GM12878 (cell line): ENCODE results near the gene MTMR10. TPM values are rescaled to one million over a fixed set of nuclear protein-coding genes. Genes with fewer than 3 reads are reported as not detected.

Source experiments
- ATAC-seq: fragments of 200-7000 bp; cut with Tn5 transposase; 3 replicates; pipeline ENCODE4 v1.9.1; 2020; ENCODE audit warnings: mild to moderate bottlenecking, moderate library complexity
- BruUV-seq: library from RNA; stranded (reverse); fragments of 400-500 nt; replicated peaks from 2 replicates; lab custom pipeline; 2021; lab: Mats Ljungman, UMichigan
- CTCF ChIA-PET: fragments of 300-600 bp; sonication (Branson Sonifier 250); formaldehyde crosslinking; extraction: SDS; loops from one replicate; lab custom pipeline; 2021; ENCODE audit warnings: inconsistent platforms; lab: Yijun Ruan, JAX
- POLR2A ChIA-PET: fragments of 350-600 bp; formaldehyde crosslinking; extraction: SDS; loops from one replicate; lab custom pipeline; 2021; ENCODE audit warnings: inconsistent platforms; lab: Charles Lee
- RAD21 ChIA-PET: fragments of 300-600 bp; sonication (Branson Sonifier 250); formaldehyde crosslinking; loops from one replicate; lab custom pipeline; 2023; ENCODE audit warnings: antibody characterized with exemption; ENCODE audit not compliant: unreplicated experiment; lab: Charles Lee
- SMC1A ChIA-PET: fragments of 300-600 bp; sonication (Branson Sonifier 250); formaldehyde crosslinking; loops from one replicate; lab custom pipeline; 2023; ENCODE audit not compliant: unreplicated experiment, uncharacterized antibody; lab: Charles Lee
- DNase-seq: peaks from one replicate; pipeline ENCODE4 v3.0.0-alpha.2; 2011; ENCODE audit warnings: low read depth, low spot score
- FAIRE-seq: peaks from 3 replicates; lab custom pipeline; 2011; peaks lifted over from hg19 to GRCh38; lab: Jason Lieb, UNC
- H2AFZ ChIP-seq: 2 replicates; pipeline ENCODE4 v1.6.0; 2011; ENCODE audit warnings: low read depth, low read length, control low read depth; ENCODE audit not compliant: control insufficient read depth
- H3K27ac ChIP-seq: 2 replicates; pipeline ENCODE4 v1.5.1; 2011; ENCODE audit warnings: control low read depth; ENCODE audit not compliant: control insufficient read depth, insufficient read depth
- H3K27me3 ChIP-seq, 2 experiments: replicated peaks in 1 of 2; 2 replicates each; pipeline versions ENCODE4 v1.6.0 to v1.6.1; 2011; ENCODE audit warnings: low read length in 1 of 2; ENCODE audit not compliant: control insufficient read depth in 2 of 2, insufficient read depth in 2 of 2
- H3K36me3 ChIP-seq, 2 experiments: 2 replicates each; pipeline ENCODE4 v1.5.1; 2011; ENCODE audit warnings: low read length in 1 of 2; ENCODE audit not compliant: control insufficient read depth in 2 of 2, insufficient read depth in 2 of 2
- H3K4me1 ChIP-seq: 2 replicates; pipeline ENCODE4 v1.6.1; 2011; ENCODE audit warnings: mild to moderate bottlenecking, low read length, moderate library complexity, mixed read lengths; ENCODE audit not compliant: control insufficient read depth, insufficient read depth
- H3K4me2 ChIP-seq: 2 replicates; pipeline ENCODE4 v1.6.0; 2011; ENCODE audit warnings: control low read depth; ENCODE audit not compliant: control insufficient read depth, insufficient read depth
- H3K4me3 ChIP-seq: fragments of 200-600 bp; sonication (generic); 2 replicates; pipeline ENCODE4 v1.5.1; 2016
- H3K79me2 ChIP-seq: 2 replicates; pipeline ENCODE4 v1.6.0; 2011; ENCODE audit warnings: low read length; ENCODE audit not compliant: control insufficient read depth, insufficient read depth
- H3K9ac ChIP-seq: 2 replicates; pipeline ENCODE4 v1.8.0; 2011; ENCODE audit warnings: low read length, control low read depth, mixed read lengths; ENCODE audit not compliant: control insufficient read depth, insufficient read depth
- H3K9me3 ChIP-seq: replicated peaks from 3 replicates; pipeline ENCODE4 v1.5.1; 2011; ENCODE audit warnings: mild to moderate bottlenecking, low read length; ENCODE audit not compliant: control insufficient read depth, insufficient read depth
- H4K20me1 ChIP-seq: 2 replicates; pipeline ENCODE4 v1.6.0; 2011; ENCODE audit not compliant: control insufficient read depth, insufficient read depth
- CHD4 ChIP-seq: fragments of 200-600 bp; sonication (generic); IDR thresholded peaks from 2 replicates; pipeline ENCODE4 v1.6.1; 2016; ENCODE audit warnings: mild to moderate bottlenecking
- DPF2 ChIP-seq: fragments of 450-650 bp; IDR thresholded peaks from 2 replicates; pipeline ENCODE4 v1.6.1; 2017; ENCODE audit warnings: mild to moderate bottlenecking
- FOXK2 ChIP-seq: fragments of 450-650 bp; IDR thresholded peaks from 2 replicates; pipeline ENCODE4 v1.6.1; 2017; ENCODE audit warnings: mild to moderate bottlenecking, moderate library complexity
- MEF2A ChIP-seq: IDR thresholded peaks from 2 replicates; pipeline ENCODE4 v1.6.1; 2011; ENCODE audit warnings: low read depth, mild to moderate bottlenecking, low read length, moderate library complexity; ENCODE audit not compliant: insufficient read depth
- MXI1 ChIP-seq: fragments of 150-350 bp; IDR thresholded peaks from 2 replicates; pipeline ENCODE4 v1.6.1; 2011; ENCODE audit warnings: low read depth, mild to moderate bottlenecking, inconsistent platforms, low read length, improper control_type of control experiment
- REST ChIP-seq: IDR thresholded peaks from 2 replicates; pipeline ENCODE4 v1.6.1; 2012; ENCODE audit warnings: mild to moderate bottlenecking, low read depth, low read length
- ZBED1 ChIP-seq: IDR thresholded peaks from 2 replicates; pipeline ENCODE4 v1.6.1; 2016; ENCODE audit warnings: borderline replicate concordance
- ZSCAN29 ChIP-seq: fragments of 450-650 bp; IDR thresholded peaks from 2 replicates; pipeline ENCODE4 v1.6.1; 2017; ENCODE audit warnings: mild to moderate bottlenecking, moderate library complexity
- WGBS: methylation state at CpG from one replicate; pipeline ENCODE4 v1.1.6; 2016; ENCODE audit warnings: low lambda C conversion rate; ENCODE audit not compliant: insufficient replicate concordance, insufficient coverage; ENCODE audit errors: missing lambda C conversion rate; 5-methylcytosine and 5-hydroxymethylcytosine counted together
- in situ Hi-C: fragments of 300-500 bp; cut with MboI; formaldehyde crosslinking; loops from 9 replicates; pipeline ENCODE4 v1.14.3; 2018; ENCODE audit warnings: mixed read lengths
- intact Hi-C: fragments of 100-400 bp; cut with micrococcal nuclease; formaldehyde crosslinking; loops from one replicate; pipeline ENCODE4 v1.14.2; 2022; ENCODE audit not compliant: unreplicated experiment
- polyA plus RNA-seq, 11 experiments: library from polyadenylated mRNA; depleted of rRNA in 4 of 11; unstranded in 6 of 11; stranded (reverse) in 5 of 11; fragments of >200 nt; fragmentation: Nextera tagmentation in 4 of 11; fragmentation: Illumina TruSeq in 1 of 11; extraction: Ambion mirVana in 4 of 11; extraction: Trizol in 1 of 11; gene quantifications; 1 replicate in 1 of 11; 2 replicates in 10 of 11; pipeline versions ENCODE4 v1.2.1 to v1.2.3, GENCODE V29; 2011 to 2016; ENCODE audit warnings: inconsistent platforms in 2 of 11, missing spikeins in 2 of 11, low read depth in 1 of 11
- total RNA-seq, 4 experiments: library from RNA; depleted of rRNA in 3 of 4; stranded (reverse); fragments of >200 nt in 3 of 4; fragmentation: Illumina TruSeq in 1 of 4; extraction: Trizol in 1 of 4; gene quantifications; 2 replicates each; pipeline versions ENCODE4 v1.2.1 to v1.2.3, GENCODE V29; 2013 to 2021
- TF ChIP-seq, protein P1 (sequence below): fragments of 450-650 bp; IDR thresholded peaks from 2 replicates; pipeline ENCODE4 v1.6.1; 2017; ENCODE audit warnings: low read depth, mild to moderate bottlenecking, moderate library complexity
- TF ChIP-seq, protein P2 (sequence below), 3 experiments: IDR thresholded peaks in 2 of 3; conservative IDR thresholded peaks in 1 of 3; 2 replicates each; pipeline ENCODE4 v1.5.1; 2011; ENCODE audit warnings: low read depth in 3 of 3, low read length in 3 of 3, mild to moderate bottlenecking in 3 of 3, control low read depth in 2 of 3, moderate library complexity in 2 of 3, inconsistent platforms in 1 of 3, mixed read lengths in 1 of 3; ENCODE audit not compliant: control insufficient read depth in 2 of 3, insufficient read depth in 1 of 3; ENCODE audit errors: extremely low read depth in 1 of 3

MTMR10 gene
- total and polyA plus RNA-seq, 10 of the 15 experiments (the other 5 are each of a cell fraction or from before 2014, with no cell fraction given) = 1.9 to 13.6 (median 8.9) TPM

GRCh38 chr15:31020542-31020941 lies 29.1 kb upstream of the MTMR10 start:
- ChIA-PET POLR2A (no interaction called here), RAD21 (no interaction called here), SMC1A (no interaction called here), CTCF (no interaction called here)
- 93% methylated on average over 5 of the region's 5 CpGs for WGBS
- intact Hi-C loops = no loop called here
- BruUV-seq = no TSS peak
- Histone ChIP-seq H3K9ac (no peak overlapping the region), H4K20me1 (no peaks in the 10 kb centered on the region), H3K27ac (no peak overlapping the region), H3K4me2 (no peak overlapping the region), H3K79me2 (no peaks in the 10 kb centered on the region), H3K36me3 (no peaks in the 10 kb centered on the region), H2AFZ (no peak overlapping the region), H3K27me3 (no peaks in the 10 kb centered on the region), H3K4me3 (no peak overlapping the region), H3K4me1 (peaks cover 4% of the 10 kb centered on the region), H3K9me3 (no peaks in the 10 kb centered on the region; the same call in 2 of the 3 replicates)
- in situ Hi-C loops = no loop called here
- no peak for TF ChIP-seq ZSCAN29
- TF ChIP-seq, protein P1, sequence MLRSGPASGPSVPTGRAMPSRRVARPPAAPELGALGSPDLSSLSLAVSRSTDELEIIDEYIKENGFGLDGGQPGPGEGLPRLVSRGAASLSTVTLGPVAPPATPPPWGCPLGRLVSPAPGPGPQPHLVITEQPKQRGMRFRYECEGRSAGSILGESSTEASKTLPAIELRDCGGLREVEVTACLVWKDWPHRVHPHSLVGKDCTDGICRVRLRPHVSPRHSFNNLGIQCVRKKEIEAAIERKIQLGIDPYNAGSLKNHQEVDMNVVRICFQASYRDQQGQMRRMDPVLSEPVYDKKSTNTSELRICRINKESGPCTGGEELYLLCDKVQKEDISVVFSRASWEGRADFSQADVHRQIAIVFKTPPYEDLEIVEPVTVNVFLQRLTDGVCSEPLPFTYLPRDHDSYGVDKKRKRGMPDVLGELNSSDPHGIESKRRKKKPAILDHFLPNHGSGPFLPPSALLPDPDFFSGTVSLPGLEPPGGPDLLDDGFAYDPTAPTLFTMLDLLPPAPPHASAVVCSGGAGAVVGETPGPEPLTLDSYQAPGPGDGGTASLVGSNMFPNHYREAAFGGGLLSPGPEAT = no peak
- TF ChIP-seq ZBED1 = no peak
- TF ChIP-seq, protein P2, sequence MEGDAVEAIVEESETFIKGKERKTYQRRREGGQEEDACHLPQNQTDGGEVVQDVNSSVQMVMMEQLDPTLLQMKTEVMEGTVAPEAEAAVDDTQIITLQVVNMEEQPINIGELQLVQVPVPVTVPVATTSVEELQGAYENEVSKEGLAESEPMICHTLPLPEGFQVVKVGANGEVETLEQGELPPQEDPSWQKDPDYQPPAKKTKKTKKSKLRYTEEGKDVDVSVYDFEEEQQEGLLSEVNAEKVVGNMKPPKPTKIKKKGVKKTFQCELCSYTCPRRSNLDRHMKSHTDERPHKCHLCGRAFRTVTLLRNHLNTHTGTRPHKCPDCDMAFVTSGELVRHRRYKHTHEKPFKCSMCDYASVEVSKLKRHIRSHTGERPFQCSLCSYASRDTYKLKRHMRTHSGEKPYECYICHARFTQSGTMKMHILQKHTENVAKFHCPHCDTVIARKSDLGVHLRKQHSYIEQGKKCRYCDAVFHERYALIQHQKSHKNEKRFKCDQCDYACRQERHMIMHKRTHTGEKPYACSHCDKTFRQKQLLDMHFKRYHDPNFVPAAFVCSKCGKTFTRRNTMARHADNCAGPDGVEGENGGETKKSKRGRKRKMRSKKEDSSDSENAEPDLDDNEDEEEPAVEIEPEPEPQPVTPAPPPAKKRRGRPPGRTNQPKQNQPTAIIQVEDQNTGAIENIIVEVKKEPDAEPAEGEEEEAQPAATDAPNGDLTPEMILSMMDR (IDR thresholded peaks at IDR 0.05 in 2 of 3, conservative IDR thresholded peaks at IDR 0.05 in 1 of 3; ENCODE audit: control insufficient read depth in 2 of 3, extremely low read depth in 1 of 3, insufficient read depth in 1 of 3, low read depth in 3 of 3, low read length in 3 of 3) = no peak
- TF ChIP-seq REST = no peak
- TF ChIP-seq DPF2 = no peak
- TF ChIP-seq FOXK2 = no peak
- TF ChIP-seq MEF2A = no peak
- TF ChIP-seq CHD4 = no peak
- TF ChIP-seq MXI1 = no peak
- no peak for FAIRE-seq
- DNase-seq = no peak
- ATAC-seq = no peak
